Left lobe of liver (tissue), 2 donors: Measurements from ENCODE around the gene RAPH1. TPM values are rescaled to one million over a fixed set of nuclear protein-coding genes. Genes with fewer than 3 reads are reported as not detected.
A peak's percentile ranks its signal among the peaks of the same experiment; 100 is the strongest.
"Not testable (repeated sequence)": the region's sequence is repeated elsewhere in the genome, so short reads cannot be mapped to it uniquely, and the experiment has no call there.

Experiments
- ATAC-seq: fragments of 200-7000 bp; cut with Tn5 transposase; one replicate; pipeline ENCODE4 v1.9.1; 2020; ENCODE audit warnings: mild to moderate bottlenecking, moderate library complexity
- DNase-seq: peaks from one replicate; pipeline ENCODE4 v3.0.0-alpha.2; 2020; ENCODE audit warnings: low spot score
- total RNA-seq: library from RNA; stranded (reverse); gene quantifications from one replicate; pipeline ENCODE4 v1.2.1, GENCODE V29; 2021
- donor health status: DM: no; HTN: no; CAD: no; lungs with moderate emphysema.
- donor health status: DM: no; HTN: yes; CAD: no.

Gene RAPH1
- total RNA-seq, 1 donor from 2014 or later: 85.7 TPM

DNA sequence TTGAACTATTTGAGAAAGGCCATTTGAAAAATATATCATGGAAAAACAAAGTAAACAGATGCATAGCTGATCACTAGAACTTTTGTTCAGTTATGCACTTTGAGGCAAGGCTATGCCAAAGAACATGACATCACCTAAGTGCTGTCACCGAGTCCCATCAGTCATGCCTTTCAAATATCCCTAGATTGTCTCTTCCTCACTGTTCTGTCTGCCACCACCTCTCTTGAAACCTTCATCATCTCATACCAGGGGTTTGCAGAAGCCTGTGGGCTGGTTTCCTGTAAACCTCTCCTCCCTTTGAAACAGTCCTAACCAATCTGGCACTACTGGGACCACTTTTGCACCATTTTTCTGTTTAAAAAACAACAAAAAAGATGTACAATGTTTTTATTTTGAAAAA lies 12.3 kb upstream of the RAPH1 start:
- no peak for DNase-seq
- ATAC-seq: no peak

DNA sequence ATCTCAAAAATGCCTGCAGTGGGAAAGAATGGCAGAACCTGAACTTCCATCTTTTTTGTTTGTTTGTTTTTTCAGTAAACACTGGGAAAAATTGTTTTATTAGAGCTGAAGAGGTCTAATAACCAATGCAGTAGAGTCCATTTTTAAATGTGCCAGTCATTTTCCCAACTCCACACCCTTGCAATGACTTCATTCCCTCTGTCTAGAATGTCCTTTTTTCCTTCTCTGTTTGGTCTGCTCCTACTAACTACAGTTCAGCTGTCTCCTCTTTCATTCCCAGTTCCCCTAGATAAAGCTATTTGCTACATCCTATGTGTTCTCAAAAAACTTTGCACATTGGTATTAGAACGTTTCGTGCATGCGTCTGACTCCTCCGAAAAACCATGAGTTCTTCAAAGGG lies 9.3 kb upstream of the RAPH1 start:
- DNase-seq (no peak), ATAC-seq (peak; percentile 39)

DNA sequence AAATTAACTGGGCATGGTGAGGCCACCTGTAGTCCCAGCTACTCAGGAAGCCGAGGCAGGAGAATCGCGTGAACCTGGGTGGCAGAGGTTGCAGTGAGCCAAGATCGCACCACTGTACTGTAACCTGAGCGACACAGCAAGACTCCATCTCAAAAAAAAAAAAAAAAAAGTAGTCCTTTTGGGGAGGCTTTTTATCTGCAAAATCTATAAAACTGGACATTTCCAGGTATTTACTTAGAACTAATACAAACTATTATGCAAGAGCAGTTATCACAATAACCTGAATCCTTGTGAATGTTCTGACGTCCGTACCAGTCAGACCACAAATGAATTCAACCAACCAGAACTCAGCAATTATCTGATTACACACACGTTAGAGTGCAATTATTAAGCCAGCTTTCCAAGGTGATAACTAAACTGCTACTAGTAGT lies 8.8 kb upstream of the RAPH1 start:
- ATAC-seq (peak; percentile 81), DNase-seq (peak; percentile 62)

DNA sequence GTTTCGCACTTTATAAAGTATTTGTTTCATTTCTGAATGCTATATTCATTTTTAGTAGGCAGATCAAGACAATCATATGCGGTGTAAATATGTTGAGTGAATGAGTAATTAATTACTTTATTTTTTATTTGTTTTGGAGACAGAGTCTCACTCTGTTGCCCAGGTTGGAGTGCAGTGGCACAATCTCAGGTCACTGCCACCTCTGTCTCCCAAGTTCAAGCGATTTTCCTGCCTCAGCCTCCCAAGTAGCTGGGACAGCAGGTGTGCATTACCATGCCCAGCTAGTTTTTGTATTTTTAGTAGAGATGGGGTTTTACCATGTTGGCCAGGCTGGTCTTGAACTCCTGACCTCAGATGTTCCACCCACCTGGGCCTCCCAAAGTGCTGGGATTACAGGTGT lies 5.5 kb upstream of the RAPH1 start:
- peak; percentile 62 for DNase-seq
- peak; percentile 3 for ATAC-seq

DNA sequence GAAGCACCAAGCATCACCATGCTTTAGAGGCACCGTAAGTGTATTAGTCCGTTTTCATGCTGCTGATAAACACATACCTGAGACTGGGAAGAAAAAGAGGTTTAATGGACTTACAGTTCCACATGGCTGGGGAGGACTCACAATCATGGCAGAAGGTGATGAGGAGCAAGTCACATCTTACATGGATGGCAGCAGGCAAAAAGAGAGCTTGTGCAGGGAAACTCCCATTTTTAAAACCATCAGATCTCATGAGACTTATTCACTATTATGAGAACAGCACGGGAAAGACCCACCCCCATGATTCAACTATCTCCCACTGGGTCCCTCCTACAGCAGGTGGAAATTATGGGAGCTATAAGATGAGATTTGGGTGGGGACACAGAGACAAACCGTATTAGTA lies 3.1 kb upstream of the RAPH1 start:
- ATAC-seq, DNase-seq: not testable (repeated sequence)

DNA sequence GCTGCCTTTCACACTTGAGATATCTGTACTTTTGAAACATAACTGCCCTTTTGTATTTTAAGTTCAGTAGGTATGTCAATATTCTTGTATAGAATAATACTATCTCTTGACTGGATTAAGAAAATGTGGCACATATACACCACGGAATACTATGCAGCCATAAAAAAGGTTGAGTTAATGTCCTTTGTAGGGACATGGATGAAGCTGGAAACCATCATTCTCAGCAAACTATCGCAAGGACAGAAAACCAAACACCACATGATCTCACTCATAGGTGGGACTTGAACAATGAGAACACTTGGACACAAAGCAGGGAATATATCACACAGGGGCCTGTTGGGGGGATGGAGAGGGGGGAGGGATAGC lies 1.5 kb upstream of the RAPH1 start:
- ATAC-seq, DNase-seq: not testable (repeated sequence)

DNA sequence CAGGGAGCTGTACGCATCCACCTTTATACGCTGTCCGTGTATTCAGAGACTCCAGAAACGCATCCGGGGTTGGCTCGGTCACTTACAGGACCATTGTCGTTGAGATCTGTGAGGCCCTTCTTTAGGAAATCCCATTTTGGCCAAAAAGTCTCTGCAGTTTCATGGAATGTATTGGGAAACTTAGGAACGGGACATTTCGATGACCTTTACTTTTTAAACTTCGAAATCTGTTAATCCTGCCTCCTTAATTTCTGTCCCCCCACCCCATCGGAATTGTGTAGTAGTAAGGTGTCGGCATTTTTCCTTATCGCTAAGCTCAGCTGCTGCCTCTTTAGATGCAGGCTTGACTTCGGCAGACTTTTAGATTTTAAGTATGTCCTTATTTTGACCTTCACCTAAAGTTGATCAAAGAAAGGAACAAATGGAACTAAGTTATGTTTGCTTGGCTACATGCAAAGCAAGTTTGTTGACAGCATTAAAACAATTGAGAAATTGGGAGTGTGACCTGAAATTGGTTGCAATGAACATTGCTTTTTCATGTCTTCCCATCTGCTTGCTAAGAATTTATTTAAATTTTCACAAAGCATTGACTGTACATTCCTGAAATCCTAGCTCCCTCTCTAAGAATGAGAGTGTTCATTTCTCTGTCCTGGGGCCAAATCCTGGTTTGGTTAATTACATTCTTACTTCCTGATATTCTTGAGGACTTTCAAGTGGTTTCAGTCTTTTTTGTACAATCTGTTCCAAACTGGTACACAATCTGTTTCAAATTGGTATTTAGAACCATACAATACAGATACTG lies 884 bp upstream of the RAPH1 start:
- DNase-seq (no peak), ATAC-seq (no peak)

DNA sequence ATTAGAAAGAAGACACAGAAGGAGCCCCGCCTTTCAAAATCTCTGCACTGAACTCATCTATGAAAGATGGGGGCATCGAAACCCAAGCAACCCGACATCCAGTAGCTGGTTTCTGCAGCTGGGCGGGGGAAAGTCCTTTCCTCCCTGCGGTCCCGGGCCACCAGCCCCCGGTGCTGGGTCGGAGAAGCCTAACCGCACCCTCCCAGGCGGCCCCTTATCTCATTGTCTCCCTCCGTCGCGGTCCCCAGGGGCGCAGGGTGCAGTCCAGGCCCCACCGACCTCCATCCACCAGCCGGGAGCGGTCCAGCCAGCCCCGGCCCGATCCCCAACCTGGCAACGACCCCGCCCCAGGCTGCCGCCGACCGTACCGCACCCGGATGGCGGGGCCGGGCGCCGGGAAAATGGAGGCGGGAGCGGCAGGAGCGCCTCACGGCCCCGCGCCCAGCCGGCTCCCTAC lies 452 bp downstream of the RAPH1 start:
- ATAC-seq (peak; percentile 28), DNase-seq (peak; percentile 56)

DNA sequence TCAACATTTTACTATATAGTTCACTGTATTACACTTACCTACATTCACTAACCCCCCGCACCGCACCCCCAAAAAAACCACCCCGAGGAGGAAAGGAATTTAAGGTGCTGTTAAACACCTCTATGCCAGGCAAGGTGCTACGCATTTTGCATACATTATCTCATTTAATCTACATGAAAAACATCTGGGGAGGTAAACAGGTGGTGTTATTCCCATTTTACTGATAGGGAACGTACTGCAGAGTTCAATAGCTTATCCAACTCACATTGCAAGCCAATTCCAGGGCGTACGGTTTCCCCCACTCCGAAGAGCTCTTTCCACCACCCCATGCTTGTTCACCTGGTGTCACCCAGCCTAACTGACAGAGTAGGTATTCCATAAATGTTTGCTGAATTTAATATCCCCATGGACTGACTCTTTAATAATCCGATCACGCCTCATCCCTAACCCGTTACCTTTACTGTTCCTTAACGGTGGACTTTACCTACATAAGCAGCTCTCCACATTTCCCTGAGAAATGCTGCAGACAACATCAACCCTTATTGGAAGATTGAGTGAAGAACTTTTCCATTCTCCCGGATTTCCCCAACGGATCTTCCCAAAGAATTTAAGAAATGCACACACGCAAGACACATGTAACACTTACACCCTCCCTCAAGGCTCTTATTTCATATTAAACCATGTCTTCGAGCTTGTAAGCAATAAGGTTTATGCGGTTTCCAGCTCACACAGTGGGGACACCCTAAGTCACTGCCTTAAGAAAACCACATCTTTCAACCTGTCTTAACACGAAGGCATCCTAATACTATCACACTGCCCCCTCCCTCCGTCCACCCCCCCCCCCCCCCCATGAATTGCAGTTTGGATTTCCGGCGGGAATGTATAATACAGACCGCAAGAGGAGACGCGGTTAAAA lies 1.2 kb downstream of the RAPH1 start:
- ATAC-seq: peak; percentile 11
- DNase-seq: no peak

DNA sequence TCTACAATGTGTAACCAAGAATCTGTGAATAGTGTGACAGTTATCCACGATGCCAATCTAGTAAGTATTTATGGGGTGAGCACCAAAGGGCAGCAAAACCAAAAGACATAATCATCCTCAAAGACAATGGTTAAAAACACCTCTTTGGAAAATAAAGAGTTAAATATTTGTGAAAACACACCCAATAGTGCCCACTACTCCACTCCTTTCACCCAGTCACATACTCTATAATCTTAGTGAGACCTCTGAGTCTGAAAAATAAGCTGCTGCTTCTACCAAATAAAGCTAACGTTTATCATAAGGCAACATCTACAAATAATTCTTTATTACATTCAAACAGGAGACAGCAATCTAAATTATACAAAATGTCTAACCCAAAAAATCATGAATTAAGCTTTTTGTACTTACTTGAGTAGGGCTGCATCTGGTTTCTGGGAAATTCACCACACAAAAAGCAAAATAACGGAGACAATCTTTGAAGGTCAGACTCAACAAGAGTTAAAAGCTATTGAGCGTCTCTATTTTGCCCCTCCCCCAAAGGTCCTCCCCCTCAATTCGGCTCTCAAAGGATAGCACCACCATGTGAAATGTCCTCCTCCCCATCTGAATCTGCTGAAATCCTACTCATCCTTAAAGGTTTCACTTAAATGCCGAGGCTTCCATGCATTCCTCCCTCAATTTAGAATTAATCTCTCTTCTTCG lies 2.0 kb downstream of the RAPH1 start:
- peak; percentile 62 for DNase-seq
- peak; percentile 58 for ATAC-seq

DNA sequence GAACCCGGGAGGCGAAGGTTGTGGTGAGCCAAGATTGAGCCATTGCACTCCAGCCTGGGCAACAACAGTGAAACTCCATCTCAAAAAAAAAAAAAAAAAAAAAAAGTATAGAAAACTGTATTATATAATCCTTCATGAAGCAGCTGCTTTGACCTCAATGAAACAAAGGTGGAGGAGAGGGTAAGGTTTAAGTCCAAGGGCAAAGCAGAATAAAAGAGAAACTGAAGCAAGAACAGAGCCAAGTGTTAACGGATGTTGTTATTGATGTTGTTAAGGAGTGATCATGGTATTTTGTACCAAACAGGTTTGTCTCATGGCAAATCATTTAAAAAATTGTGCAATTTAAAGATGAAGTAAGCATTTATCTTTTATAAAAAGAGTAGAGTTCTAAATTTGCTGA lies 7.4 kb downstream of the RAPH1 start:
- no peak for DNase-seq
- peak; percentile 56 for ATAC-seq

DNA sequence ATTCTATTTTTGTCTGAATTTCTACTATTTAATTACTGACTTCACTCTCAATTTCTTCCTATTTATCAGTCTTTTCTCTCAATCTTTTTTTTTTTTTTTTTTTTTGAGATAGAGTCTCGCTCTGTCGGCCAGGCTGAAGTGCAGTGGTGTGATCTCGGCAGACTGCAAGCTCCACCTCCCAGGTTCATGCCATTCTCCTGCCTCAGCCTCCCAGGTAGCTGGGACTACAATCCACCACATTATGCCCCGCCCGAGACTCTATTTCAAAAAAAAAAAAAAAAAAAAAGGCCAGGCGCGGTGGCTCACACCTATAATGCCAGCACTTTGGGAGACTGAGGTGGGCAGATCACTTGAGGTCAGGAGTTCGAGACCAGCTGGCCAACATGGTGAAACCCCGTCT lies 21.8 kb downstream of the RAPH1 start:
- not testable (repeated sequence) for ATAC-seq, DNase-seq

DNA sequence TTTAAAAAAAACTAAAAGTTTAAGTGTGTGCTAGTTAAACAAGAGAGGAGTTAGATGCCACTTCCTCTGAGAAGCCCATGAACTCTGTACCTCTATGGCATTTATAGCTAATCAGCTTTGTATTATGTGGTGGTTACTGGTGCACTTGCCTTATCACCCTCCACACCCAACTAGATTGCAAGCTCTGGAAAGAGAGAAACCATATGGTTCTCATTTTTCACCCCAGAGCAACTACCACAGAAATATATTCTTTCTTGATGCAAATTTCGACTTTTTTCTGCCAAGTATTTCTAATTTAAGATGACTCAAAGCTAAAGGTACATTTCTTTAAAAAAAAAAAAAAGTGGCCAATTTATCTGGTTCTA lies 24.2 kb downstream of the RAPH1 start:
- DNase-seq: no peak
- ATAC-seq: peak; percentile 35

DNA sequence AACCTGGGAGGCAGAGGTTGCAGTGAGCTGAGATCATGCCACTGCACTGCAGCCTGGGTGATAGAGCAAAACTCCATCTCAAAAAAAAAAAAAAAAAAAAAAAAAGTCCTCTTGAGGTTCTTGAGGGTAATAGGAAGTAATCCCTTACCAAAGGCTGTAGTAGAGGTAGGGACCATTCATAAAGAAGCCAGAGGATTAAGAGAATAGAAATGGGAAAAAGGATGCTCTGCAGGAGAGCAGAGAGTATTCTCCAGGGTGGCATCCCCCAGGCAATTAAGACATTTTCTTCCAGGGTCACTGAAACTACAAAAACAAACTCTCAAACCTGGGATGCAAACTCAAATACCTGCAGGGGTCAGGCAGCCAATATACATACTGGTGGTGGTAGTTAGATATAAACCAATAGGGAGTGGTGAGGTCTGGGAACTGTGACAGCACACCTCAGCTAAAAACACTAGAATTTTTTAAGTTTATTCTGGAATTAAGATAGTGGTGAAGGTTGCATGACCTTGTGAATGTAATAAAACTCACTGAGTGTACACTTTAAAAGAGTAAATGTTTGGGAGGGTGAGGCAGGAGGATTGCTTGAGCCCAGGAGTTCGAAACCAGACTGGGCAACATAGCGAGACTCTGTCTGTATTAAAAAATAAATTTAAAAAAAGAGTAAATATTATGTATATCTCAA lies 24.7 kb downstream of the RAPH1 start:
- ATAC-seq (no peak), DNase-seq (no peak)

DNA sequence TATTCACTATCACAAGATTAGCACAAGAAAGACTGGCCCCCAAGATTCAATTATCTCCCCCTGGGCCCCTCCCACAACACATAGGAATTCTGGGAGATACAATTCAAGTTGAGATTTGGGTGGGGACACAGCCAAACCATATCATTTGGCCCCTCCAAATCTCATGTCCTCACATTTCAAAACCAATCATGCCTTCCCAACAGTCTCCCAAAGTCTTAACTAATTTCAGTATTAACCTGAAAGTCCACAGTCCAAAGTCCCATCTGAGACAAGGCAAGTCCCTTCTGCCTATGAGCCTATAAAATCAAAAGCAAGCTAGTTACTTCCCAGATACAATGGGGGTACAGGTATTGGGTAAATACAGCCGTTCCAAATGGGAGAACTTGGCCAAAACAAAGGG lies 31.6 kb downstream of the RAPH1 start:
- not testable (repeated sequence) for ATAC-seq, DNase-seq

DNA sequence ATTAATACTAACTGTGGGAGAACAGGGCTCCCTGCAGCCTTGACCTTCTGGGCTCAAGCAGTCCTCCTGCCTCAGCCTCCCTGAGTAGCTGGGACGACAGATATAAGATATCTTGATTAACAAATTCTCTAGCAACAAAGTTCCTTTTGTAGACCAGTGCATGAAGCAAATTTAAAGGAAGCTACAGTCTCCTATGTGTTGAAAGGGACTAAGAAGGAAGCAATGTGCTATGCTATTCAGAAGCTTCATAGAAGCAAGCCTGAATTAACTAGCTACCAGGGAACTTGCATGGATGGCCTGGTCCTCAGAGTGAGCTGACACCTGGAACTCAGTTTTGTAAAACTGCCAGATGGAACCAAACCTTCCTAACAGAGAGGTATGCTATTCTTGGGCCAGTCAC lies 33.2 kb downstream of the RAPH1 start:
- ATAC-seq: peak; percentile 41

DNA sequence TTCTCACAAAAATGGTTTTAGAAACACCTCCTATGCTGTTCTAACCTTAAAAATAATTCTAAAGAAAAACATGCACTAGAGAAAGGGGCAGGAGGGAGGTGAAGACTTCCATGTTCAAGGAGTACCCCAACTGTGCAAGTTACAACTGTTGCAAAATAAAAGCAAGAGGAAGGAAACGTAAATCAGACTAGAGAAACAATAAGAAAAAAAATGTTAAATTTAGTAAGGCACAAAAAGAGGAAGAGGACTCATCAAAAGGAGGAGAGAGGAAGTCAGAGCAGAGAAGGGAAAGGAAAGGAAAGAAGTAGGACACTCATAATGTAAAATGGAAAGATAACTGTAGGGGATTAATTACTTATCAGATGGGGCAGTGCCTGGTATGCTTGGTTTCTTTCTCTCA lies 34.1 kb downstream of the RAPH1 start:
- no peak for DNase-seq
- ATAC-seq: no peak

More for the DNA sequence above, 33.2 kb downstream of the RAPH1 start:
- DNase-seq: no peak

DNA sequence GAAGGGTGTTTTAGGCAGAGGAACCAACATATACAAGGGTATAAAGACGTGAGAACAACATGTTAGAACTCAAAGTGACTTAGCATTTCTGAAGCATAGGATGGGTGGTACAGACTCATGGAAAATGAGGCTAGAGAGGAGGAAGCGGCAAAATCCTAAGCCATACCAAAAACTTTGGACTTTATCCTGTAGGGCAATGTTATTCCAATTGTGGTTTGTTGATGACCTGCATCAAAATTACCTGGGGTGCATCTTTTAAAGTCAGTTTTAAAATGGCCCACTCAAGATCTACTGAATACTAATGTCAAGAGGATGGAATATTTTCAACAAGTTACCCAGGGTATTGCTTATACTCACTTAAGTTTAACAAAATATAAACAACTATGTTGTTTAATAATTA lies 34.8 kb downstream of the RAPH1 start:
- DNase-seq: no peak
- peak; percentile 15 for ATAC-seq

DNA sequence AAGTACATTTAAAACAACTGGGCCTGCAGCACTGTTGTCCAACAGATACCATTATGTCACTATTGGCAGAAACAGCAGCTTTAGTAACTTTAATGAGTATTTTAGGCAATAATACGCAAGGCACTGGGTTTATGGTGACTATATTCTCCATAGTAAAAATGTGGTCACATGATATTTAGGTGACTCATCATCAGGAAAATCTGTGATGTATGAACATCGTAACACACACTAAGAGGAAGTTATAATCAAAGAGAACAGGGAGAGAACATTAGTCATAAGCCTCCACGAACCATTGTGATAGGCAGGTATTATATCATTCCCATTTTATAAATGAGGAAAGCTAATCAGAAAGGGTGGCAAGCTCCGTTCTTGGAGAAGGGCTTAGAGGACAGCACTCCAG lies 36.9 kb downstream of the RAPH1 start:
- ATAC-seq: peak; percentile 31
- DNase-seq: no peak

DNA sequence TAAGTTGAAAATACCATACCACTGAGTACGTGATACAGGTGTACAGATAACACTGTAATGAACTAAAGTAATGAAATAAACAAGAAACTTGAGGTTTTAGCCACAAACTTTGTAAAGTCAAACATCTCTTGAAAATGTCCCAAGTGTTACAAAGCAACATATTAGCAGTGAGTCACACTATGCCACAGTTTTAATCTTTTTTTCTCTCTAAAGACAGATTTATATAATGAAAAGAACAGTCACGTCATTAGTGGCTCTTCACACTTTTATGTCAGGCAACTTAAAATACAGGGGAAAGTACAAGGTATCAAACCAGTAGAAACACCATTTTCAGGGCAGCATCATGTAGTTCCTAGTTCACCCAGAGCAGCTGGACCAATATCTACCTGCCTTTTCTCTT lies 42.1 kb downstream of the RAPH1 start:
- ATAC-seq (no peak), DNase-seq (no peak)

DNA sequence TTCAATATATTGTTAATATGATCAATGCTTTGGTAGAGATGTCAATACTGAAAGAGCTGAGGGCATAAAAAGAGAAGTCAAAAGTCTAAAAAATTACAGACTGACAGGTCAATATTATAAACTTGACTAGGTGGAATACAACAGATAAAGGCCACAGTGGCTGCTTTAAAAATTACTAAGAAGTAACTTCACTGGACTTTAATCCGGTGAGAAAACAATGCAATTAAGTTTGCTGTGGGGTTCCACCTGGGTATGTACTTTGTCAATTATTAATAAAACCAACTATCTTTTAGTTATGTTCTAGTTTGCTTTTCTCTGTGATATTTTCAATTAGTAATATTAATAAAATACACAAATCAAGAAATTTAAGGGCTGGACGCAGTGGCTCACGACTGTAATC lies 44.7 kb downstream of the RAPH1 start:
- ATAC-seq: peak; percentile 47

More for the DNA sequence above, 44.7 kb downstream of the RAPH1 start:
- DNase-seq: no peak
